ENCODE data around the gene APOH. TPM values are rescaled to one million over a fixed set of nuclear protein-coding genes. Genes with fewer than 3 reads are reported as not detected.

APOH gene
- total and polyA plus RNA-seq, 9 of the 15 experiments (the other 6 are each of a cell fraction or from before 2014, with no cell fraction given): 1.1 TPM; not detected in 8

DNA sequence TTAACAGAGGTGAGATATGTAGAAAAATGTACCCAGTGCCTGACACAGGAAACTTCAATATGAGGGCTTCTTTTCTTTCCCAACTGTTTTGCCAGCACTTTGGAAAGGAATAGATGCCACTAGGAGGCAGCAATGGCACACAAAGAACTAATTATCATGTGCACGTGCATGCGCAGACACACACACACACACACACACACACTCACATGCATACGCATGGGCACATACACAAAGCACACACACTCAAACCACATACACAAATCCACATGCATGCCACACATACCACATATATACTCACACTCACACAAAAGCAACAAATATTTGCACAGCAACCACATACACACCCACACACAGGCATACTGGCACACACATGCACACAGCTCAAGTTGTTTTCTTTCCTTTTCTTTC is 28.5 kb downstream of the APOH start (continued):
- no peak for TF ChIP-seq ZNF146 (CRISPR knock-in tag; IDR thresholded peaks at IDR 0.05; ENCODE audit: unreplicated experiment)
- TF ChIP-seq STAG1 (CRISPR knock-in tag; IDR thresholded peaks at IDR 0.05; ENCODE audit: borderline replicate concordance): peak; percentile 95
- TF ChIP-seq, protein P1, sequence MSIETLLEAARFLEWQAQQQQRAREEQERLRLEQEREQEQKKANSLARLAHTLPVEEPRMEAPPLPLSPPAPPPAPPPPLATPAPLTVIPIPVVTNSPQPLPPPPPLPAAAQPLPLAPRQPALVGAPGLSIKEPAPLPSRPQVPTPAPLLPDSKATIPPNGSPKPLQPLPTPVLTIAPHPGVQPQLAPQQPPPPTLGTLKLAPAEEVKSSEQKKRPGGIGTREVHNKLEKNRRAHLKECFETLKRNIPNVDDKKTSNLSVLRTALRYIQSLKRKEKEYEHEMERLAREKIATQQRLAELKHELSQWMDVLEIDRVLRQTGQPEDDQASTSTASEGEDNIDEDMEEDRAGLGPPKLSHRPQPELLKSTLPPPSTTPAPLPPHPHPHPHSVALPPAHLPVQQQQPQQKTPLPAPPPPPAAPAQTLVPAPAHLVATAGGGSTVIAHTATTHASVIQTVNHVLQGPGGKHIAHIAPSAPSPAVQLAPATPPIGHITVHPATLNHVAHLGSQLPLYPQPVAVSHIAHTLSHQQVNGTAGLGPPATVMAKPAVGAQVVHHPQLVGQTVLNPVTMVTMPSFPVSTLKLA (conservative IDR thresholded peaks at IDR 0.05): peak; percentile 54 to 71; a peak in 3 of 4 replicates
- TF ChIP-seq HLTF (IDR thresholded peaks at IDR 0.05): peak; percentile 88; the same call in 1 of the 2 replicates
- peak; percentile 74 for TF ChIP-seq SMC3 (conservative IDR thresholded peaks at IDR 0.05; ENCODE audit: insufficient read depth, low read depth, low read length)
- peak; percentile 23; the same call in 1 of the 2 replicates for TF ChIP-seq CTBP1 (IDR thresholded peaks at IDR 0.05; ENCODE audit: borderline replicate concordance)
- no peak for TF ChIP-seq CCNT2 (IDR thresholded peaks at IDR 0.05; ENCODE audit: borderline replicate concordance, extremely low read depth, insufficient read length, low read depth, low read length)
- peak in 1 of 2 experiments; percentile 57; a peak in 1 of 4 replicates for TF ChIP-seq HDAC1 (IDR thresholded peaks at IDR 0.05)
- no peak for TF ChIP-seq DMBX1 (CRISPR knock-in tag; IDR thresholded peaks at IDR 0.05; ENCODE audit: borderline replicate concordance)
- TF ChIP-seq, protein P2, sequence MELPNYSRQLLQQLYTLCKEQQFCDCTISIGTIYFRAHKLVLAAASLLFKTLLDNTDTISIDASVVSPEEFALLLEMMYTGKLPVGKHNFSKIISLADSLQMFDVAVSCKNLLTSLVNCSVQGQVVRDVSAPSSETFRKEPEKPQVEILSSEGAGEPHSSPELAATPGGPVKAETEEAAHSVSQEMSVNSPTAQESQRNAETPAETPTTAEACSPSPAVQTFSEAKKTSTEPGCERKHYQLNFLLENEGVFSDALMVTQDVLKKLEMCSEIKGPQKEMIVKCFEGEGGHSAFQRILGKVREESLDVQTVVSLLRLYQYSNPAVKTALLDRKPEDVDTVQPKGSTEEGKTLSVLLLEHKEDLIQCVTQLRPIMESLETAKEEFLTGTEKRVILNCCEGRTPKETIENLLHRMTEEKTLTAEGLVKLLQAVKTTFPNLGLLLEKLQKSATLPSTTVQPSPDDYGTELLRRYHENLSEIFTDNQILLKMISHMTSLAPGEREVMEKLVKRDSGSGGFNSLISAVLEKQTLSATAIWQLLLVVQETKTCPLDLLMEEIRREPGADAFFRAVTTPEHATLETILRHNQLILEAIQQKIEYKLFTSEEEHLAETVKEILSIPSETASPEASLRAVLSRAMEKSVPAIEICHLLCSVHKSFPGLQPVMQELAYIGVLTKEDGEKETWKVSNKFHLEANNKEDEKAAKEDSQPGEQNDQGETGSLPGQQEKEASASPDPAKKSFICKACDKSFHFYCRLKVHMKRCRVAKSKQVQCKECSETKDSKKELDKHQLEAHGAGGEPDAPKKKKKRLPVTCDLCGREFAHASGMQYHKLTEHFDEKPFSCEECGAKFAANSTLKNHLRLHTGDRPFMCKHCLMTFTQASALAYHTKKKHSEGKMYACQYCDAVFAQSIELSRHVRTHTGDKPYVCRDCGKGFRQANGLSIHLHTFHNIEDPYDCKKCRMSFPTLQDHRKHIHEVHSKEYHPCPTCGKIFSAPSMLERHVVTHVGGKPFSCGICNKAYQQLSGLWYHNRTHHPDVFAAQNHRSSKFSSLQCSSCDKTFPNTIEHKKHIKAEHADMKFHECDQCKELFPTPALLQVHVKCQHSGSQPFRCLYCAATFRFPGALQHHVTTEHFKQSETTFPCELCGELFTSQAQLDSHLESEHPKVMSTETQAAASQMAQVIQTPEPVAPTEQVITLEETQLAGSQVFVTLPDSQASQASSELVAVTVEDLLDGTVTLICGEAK (IDR thresholded peaks at IDR 0.05): no peak; the same call in 1 of the 2 replicates
- TF ChIP-seq, protein P2 (CRISPR knock-in tag; IDR thresholded peaks at IDR 0.05): no peak
- TF ChIP-seq, protein P3, sequence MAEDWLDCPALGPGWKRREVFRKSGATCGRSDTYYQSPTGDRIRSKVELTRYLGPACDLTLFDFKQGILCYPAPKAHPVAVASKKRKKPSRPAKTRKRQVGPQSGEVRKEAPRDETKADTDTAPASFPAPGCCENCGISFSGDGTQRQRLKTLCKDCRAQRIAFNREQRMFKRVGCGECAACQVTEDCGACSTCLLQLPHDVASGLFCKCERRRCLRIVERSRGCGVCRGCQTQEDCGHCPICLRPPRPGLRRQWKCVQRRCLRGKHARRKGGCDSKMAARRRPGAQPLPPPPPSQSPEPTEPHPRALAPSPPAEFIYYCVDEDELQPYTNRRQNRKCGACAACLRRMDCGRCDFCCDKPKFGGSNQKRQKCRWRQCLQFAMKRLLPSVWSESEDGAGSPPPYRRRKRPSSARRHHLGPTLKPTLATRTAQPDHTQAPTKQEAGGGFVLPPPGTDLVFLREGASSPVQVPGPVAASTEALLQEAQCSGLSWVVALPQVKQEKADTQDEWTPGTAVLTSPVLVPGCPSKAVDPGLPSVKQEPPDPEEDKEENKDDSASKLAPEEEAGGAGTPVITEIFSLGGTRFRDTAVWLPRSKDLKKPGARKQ (CRISPR knock-in tag; IDR thresholded peaks at IDR 0.05): no peak
- TF ChIP-seq ARID2 (IDR thresholded peaks at IDR 0.05): peak; percentile 89
- TF ChIP-seq JUND (IDR thresholded peaks at IDR 0.05; ENCODE audit: borderline replicate concordance, low read depth, low read length): no peak
- TF ChIP-seq JUND (tag; IDR thresholded peaks at IDR 0.05; ENCODE audit: borderline replicate concordance, low read depth, low read length): no peak
- no peak for TF ChIP-seq SP1 (CRISPR knock-in tag; IDR thresholded peaks at IDR 0.05)

All from K562 (cell line).